GM19397 (cell line): ENCODE measurements around the gene DIO3.

Experiments
- ATAC-seq: cut with Tn5 transposase; IDR thresholded peaks from one replicate; pipeline ENCODE4 v1.9.1; 2021; ENCODE audit warnings: mild to moderate bottlenecking, moderate library complexity; ENCODE audit not compliant: unreplicated experiment

Gene DIO3

GRCh38 chr14:101595887-101596721, 34.8 kb downstream of the DIO3 start:
- ATAC-seq = no peak

GRCh38 chr14:101596742-101597141, 35.4 kb downstream of the DIO3 start:
- no peak for ATAC-seq

- no peak for ATAC-seq
Observed at GRCh38 chr14:101598159-101598558, 36.9 kb downstream of the DIO3 start.

GRCh38 chr14:101598571-101599233, 37.4 kb downstream of the DIO3 start:
- no peak for ATAC-seq

- ATAC-seq = no peak
Observed at GRCh38 chr14:101599234-101599885, 38.1 kb downstream of the DIO3 start.

GRCh38 chr14:101600336-101600890, 39.1 kb downstream of the DIO3 start:
- no peak for ATAC-seq

GRCh38 chr14:101600891-101601605, 39.8 kb downstream of the DIO3 start:
- ATAC-seq = no peak

GRCh38 chr14:101601606-101602465, 40.5 kb downstream of the DIO3 start:
- ATAC-seq = no peak

GRCh38 chr14:101602466-101602840, 41.2 kb downstream of the DIO3 start:
- no peak for ATAC-seq

GRCh38 chr14:101603096-101603495, 41.8 kb downstream of the DIO3 start:
- ATAC-seq = no peak

- no peak for ATAC-seq
Observed at GRCh38 chr14:101604228-101604934, 43.1 kb downstream of the DIO3 start.

- no peak for ATAC-seq
Observed at GRCh38 chr14:101604935-101605780, 43.9 kb downstream of the DIO3 start.

- ATAC-seq = no peak
Observed at GRCh38 chr14:101605836-101606235, 44.5 kb downstream of the DIO3 start.
